ENCODE results near the gene RASSF5. TPM values are rescaled to one million over a fixed set of nuclear protein-coding genes. Genes with fewer than 3 reads are reported as not detected.

The RASSF5 gene
- polyA plus RNA-seq, 1 donor: 5.1 TPM

- DNase-seq: peak; percentile 66
Measured at GRCh38 chr1:206544562-206545257, 37.4 kb downstream of the RASSF5 start.

- no peak for DNase-seq
Measured at GRCh38 chr1:206545351-206545750, 38.0 kb downstream of the RASSF5 start.

- no peak for DNase-seq
Measured at GRCh38 chr1:206547104-206547503, 39.8 kb downstream of the RASSF5 start.

GRCh38 chr1:206550446-206550845 is 43.1 kb downstream of the RASSF5 start:
- no peak for DNase-seq

GRCh38 chr1:206551296-206551985 is 44.1 kb downstream of the RASSF5 start:
- no peak for DNase-seq

GRCh38 chr1:206551986-206552326 is 44.6 kb downstream of the RASSF5 start:
- DNase-seq: no peak

GRCh38 chr1:206554211-206554610 is 46.9 kb downstream of the RASSF5 start:
- DNase-seq: no peak

- no peak for DNase-seq
Measured at GRCh38 chr1:206554701-206555472, 47.6 kb downstream of the RASSF5 start.

GRCh38 chr1:206555473-206555935 is 48.2 kb downstream of the RASSF5 start:
- no peak for DNase-seq

- no peak for DNase-seq
Measured at GRCh38 chr1:206556047-206556749, 48.9 kb downstream of the RASSF5 start.

- peak; percentile 53 for DNase-seq
Measured at GRCh38 chr1:206556750-206557635, 49.7 kb downstream of the RASSF5 start.

- DNase-seq: no peak
Measured at GRCh38 chr1:206557636-206558473, 50.5 kb downstream of the RASSF5 start.

- no peak for DNase-seq
Measured at GRCh38 chr1:206558794-206559671, 51.7 kb downstream of the RASSF5 start.

GRCh38 chr1:206559672-206559995 is 52.3 kb downstream of the RASSF5 start:
- no peak for DNase-seq

- peak; percentile 44 for DNase-seq
Measured at GRCh38 chr1:206560007-206560716, 52.8 kb downstream of the RASSF5 start.

- no peak for DNase-seq
Measured at GRCh38 chr1:206563367-206564207, 56.3 kb downstream of the RASSF5 start.

GRCh38 chr1:206565995-206566394 is 58.7 kb downstream of the RASSF5 start:
- DNase-seq: no peak

GRCh38 chr1:206566999-206567398 is 59.7 kb downstream of the RASSF5 start:
- no peak for DNase-seq

All from left kidney (tissue), 2 donors.